GM13976 (cell line): ENCODE measurements around the gene PPP2R5E.

Experiments used
- DNase-seq: peaks from one replicate; pipeline ENCODE4 v3.0.0; 2012; ENCODE audit warnings: low spot score
- in situ Hi-C: fragments of 300-500 bp; cut with MboI; formaldehyde crosslinking; loops from one replicate; pipeline ENCODE4 v1.12.0; 2022; ENCODE audit warnings: low sequenced_read_pairs, mixed read lengths, inconsistent platforms; ENCODE audit not compliant: unreplicated experiment
- TF ChIP-seq, protein P1 (sequence below): IDR thresholded peaks from 2 replicates; pipeline ENCODE4 v1.5.1; 2012; ENCODE audit warnings: borderline replicate concordance, mild to moderate bottlenecking; ENCODE audit not compliant: insufficient read depth; ENCODE audit errors: extremely low read depth, missing control alignments, control extremely low read depth

PPP2R5E gene

DNA sequence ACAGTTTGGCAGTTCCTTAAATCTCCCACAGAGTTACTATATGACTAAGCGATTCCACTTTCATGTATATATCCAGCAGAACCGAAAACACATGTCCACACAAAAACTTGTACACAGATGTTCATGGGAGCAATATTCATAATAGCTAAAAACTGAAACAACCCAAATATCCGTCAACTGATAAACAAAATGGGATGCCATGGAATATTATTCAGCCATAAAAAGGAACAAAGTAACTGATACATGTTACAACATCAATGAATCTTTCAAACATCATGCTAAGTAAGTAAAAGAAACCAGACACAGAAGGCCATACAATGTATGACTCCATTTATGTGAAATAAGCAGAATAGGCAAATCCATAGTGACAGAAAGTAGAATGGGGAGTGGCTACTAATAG, 144.2 kb downstream of the PPP2R5E start:
- TF ChIP-seq, protein P1, sequence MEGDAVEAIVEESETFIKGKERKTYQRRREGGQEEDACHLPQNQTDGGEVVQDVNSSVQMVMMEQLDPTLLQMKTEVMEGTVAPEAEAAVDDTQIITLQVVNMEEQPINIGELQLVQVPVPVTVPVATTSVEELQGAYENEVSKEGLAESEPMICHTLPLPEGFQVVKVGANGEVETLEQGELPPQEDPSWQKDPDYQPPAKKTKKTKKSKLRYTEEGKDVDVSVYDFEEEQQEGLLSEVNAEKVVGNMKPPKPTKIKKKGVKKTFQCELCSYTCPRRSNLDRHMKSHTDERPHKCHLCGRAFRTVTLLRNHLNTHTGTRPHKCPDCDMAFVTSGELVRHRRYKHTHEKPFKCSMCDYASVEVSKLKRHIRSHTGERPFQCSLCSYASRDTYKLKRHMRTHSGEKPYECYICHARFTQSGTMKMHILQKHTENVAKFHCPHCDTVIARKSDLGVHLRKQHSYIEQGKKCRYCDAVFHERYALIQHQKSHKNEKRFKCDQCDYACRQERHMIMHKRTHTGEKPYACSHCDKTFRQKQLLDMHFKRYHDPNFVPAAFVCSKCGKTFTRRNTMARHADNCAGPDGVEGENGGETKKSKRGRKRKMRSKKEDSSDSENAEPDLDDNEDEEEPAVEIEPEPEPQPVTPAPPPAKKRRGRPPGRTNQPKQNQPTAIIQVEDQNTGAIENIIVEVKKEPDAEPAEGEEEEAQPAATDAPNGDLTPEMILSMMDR = no peak
- in situ Hi-C loops = loop anchor here (25.0 kb wide), 1 partner anchor 363 kb away; no protein-coding TSS in a partner anchor
- DNase-seq = no peak

DNA sequence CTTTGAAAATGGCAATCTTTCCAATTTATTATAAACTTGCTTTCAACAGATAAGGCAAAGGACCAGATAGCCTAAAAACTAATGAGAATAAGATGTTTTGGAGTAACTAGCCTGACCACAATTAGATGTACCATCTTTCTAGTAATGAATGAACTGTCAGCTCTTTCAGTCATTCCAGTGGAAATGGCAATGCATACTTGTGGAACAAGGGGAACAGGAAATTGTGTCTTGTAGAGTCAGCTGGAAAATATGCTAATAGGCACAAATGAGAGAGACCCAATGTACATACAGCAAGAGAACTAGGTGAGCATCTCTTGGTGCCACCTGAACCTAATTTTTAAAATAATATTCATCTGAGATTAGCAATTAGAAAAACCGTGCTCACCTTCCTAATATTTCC, 148.3 kb downstream of the PPP2R5E start:
- in situ Hi-C loops = loop anchor here (25.0 kb wide), 1 partner anchor 367 kb away; no protein-coding TSS in a partner anchor
- DNase-seq = no peak
- TF ChIP-seq, protein P1 = no peak

DNA sequence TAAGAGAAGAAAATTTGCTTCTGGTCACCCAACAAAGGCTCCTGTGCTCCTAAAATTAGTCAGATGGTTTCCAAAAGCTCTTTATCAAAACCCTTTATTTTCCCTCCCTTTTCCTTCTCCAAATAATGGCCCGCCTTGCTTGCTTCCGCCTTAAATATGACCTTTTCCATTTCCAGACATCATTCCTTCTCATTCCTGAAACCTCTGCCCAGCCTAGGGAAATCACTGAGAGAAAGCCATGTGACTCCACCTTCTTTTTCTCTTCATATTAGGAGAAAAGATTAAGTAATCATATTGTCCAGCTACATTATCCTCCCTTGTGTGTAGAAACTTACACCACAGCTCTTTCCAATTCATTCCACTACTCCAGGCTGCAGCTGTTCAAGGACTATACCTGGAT, 148.7 kb downstream of the PPP2R5E start:
- in situ Hi-C loops = loop anchor here (25.0 kb wide), 1 partner anchor 368 kb away; no protein-coding TSS in a partner anchor
- TF ChIP-seq, protein P1 = no peak

DNA sequence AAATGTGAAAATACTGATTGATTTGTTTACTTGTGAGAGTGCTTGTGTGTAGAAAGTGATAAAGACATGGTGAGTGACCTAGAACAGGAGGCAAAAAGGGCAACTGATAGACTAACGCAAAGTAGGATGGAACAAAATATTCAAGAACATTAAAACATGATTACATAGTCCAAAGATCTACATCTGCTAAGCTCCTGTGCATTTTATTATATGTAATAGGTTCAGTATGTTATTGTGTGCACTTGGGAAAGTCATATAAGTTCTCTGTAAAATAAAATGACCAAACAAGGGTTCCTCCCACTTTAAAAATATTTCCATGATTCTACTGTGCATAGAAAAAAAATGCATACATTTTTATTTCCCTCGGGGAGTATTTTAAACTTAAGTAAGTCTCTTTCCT, 150.2 kb downstream of the PPP2R5E start:
- in situ Hi-C loops = loop anchor here (25.0 kb wide), 1 partner anchor 369 kb away; no protein-coding TSS in a partner anchor
- DNase-seq = no peak
- TF ChIP-seq, protein P1 = no peak

More for the DNA sequence above, 148.7 kb downstream of the PPP2R5E start:
- DNase-seq = no peak

DNA sequence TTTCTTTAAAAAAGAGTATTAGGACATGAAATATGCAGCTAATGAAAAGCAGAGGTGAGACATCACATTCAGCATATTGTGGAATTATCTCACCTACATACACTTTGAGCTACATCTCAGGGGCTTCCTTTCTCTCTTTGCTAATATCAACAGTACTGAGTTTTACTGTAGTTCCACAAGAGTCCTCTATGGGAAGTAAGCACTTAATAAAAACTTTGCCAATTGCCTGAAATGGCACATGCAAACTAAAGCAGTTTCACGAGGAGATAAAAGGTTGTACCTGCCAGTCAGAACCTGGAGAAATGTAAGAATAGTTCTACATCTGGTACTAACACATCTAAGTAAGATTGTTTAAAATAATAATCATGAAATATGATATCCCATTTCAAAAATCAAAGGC, 150.9 kb downstream of the PPP2R5E start:
- in situ Hi-C loops = loop anchor here (25.0 kb wide), 1 partner anchor 370 kb away; no protein-coding TSS in a partner anchor
- no peak for DNase-seq
- TF ChIP-seq, protein P1 = no peak

DNA sequence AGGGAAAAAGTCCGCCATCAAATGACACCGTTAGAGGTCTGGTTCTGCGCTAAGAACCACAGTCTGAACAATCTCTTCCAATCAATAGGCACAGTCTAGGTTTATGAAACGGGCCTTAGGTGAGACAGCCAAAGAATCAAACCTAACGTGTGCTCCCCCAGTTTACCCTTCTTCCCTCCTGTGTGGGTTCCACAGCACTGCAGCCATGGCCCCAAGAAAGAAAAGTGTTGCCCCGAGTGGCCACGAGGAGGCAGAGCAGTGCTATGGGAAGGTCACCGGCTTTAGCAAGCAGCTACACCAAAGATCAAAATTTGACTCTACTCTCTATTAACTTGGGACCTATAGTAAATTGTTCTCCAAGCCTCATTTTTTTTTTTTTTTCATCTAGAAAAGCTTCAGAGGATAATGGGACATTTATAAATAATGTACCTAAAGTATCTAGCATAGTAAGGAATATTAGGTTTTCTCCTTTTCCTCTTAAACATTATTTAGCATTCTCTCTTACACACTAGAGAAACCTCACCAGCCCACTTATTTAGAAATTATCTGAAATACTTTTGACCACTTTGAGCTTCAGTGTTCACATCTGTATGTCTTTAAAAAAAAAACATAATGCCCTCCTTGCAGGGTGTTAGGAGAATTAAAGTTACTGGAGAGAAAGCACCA, 154.3 kb downstream of the PPP2R5E start:
- TF ChIP-seq, protein P1 = peak; percentile 82
- in situ Hi-C loops = loop anchor here (25.0 kb wide), 1 partner anchor 373 kb away; no protein-coding TSS in a partner anchor

More for the DNA sequence above, 154.3 kb downstream of the PPP2R5E start:
- peak; percentile 52 for DNase-seq
